NOMO-1 treated with dmso at 0.1 percent for 144 hours (cell line): ENCODE measurements around the gene STIM2.

ENCODE experiments used
- DNase-seq: peaks from one replicate; lab custom pipeline; 2025; ENCODE audit not compliant: unreplicated experiment; lab: John Stamatoyannopoulos, UW

STIM2 gene

GRCh38 chr4:26999689-27000088 lies 139.0 kb downstream of the STIM2 start:
- DNase-seq = no peak

- no peak for DNase-seq
Observed at GRCh38 chr4:27000122-27000521, 139.5 kb downstream of the STIM2 start.

- no peak for DNase-seq
Observed at GRCh38 chr4:27000820-27001219, 140.2 kb downstream of the STIM2 start.

GRCh38 chr4:27001398-27002164 lies 140.9 kb downstream of the STIM2 start:
- DNase-seq = no peak

GRCh38 chr4:27003642-27004113 lies 143.0 kb downstream of the STIM2 start:
- no peak for DNase-seq

- DNase-seq = no peak
Observed at GRCh38 chr4:27005501-27005900, 144.9 kb downstream of the STIM2 start.

GRCh38 chr4:27005905-27006590 lies 145.4 kb downstream of the STIM2 start:
- DNase-seq = no peak

GRCh38 chr4:27006646-27007045 lies 146.0 kb downstream of the STIM2 start:
- DNase-seq = no peak

GRCh38 chr4:27007507-27007906 lies 146.9 kb downstream of the STIM2 start:
- no peak for DNase-seq

- no peak for DNase-seq
Observed at GRCh38 chr4:27008679-27009078, 148.0 kb downstream of the STIM2 start.

- DNase-seq = no peak
Observed at GRCh38 chr4:27009539-27009938, 148.9 kb downstream of the STIM2 start.

- no peak for DNase-seq
Observed at GRCh38 chr4:27010334-27010940, 149.8 kb downstream of the STIM2 start.

- DNase-seq = no peak
Observed at GRCh38 chr4:27011401-27011800, 150.8 kb downstream of the STIM2 start.

- DNase-seq = no peak
Observed at GRCh38 chr4:27013012-27013411, 152.4 kb downstream of the STIM2 start.

GRCh38 chr4:27016551-27016950 lies 155.9 kb downstream of the STIM2 start:
- no peak for DNase-seq

GRCh38 chr4:27017623-27018022 lies 157.0 kb downstream of the STIM2 start:
- no peak for DNase-seq

- DNase-seq = no peak
Observed at GRCh38 chr4:27018076-27018475, 157.4 kb downstream of the STIM2 start.

GRCh38 chr4:27018910-27019309 lies 158.3 kb downstream of the STIM2 start:
- no peak for DNase-seq

- DNase-seq = no peak
Observed at GRCh38 chr4:27019766-27020165, 159.1 kb downstream of the STIM2 start.

- DNase-seq = no peak
Observed at GRCh38 chr4:27020203-27020602, 159.6 kb downstream of the STIM2 start.

GRCh38 chr4:27020603-27021002 lies 160.0 kb downstream of the STIM2 start:
- no peak for DNase-seq

- DNase-seq = no peak
Observed at GRCh38 chr4:27022963-27023362, 162.3 kb downstream of the STIM2 start.
